AG08395 (cell line): ENCODE data around the gene TRIM24.

ENCODE experiments used
- DNase-seq: peaks from one replicate; pipeline ENCODE4 v3.0.0; 2012; ENCODE audit warnings: mixed read lengths, low spot score

Gene TRIM24

GRCh38 chr7:138538997-138539644 is 79.1 kb downstream of the TRIM24 start:
- DNase-seq: no peak

DNA sequence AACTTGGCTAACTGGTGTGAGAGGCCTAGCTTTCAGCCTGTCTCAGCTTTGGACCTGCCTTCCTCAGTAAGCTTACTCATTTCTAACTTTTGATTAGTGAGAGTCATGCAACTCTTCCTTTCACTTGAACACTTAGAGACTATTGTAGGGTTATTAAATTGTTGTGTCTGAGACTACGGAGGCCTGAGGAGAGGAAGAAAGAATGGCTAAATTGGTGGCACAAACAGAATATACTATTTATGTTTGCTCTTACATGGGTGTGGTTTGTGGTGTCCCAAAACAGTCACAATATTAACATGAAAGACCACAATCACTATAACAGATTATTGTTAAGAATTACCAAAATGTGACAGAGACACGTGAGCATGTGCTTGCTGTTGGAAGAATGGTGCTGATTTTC is 82.1 kb downstream of the TRIM24 start:
- DNase-seq: no peak

DNA sequence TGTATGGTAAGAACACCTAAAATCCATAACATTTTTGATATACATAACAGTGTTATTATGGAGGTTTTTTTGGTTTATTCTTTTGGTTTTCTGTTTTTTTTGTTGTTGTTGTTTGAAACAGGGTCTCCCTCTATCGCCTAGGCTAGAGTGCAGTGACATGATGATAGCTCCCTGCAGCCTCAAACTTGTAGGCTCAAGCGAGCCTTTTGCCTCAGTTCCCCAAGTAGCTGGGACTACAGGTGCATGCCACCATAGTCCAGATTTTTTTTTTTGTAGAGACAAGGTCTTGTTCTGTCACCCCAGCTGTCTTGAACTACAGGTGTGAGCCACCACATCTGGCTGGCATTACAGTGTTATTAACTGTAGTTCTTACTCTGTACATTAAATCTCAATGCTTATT is 83.7 kb downstream of the TRIM24 start:
- no peak for DNase-seq

DNA sequence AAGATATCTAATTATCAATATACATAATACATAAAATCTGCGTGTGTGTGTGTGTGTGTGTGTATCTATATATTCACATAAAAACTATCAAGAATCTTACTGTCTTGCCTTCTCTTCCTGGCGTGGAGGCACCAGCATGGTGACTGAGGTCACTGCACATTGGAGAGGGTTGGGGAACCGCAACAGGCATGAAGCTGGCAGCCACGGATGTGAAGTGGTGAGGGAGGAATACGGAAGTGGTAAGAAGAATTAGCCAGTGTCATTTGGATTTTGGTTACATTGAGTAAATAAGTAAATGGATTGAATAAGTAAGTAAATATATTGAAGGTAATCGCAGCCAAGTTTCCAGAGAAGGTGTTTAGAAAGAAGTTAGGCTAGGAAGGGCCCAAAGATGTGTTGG is 85.1 kb downstream of the TRIM24 start:
- no peak for DNase-seq

- DNase-seq: no peak
Observed at GRCh38 chr7:138546064-138546619, 86.1 kb downstream of the TRIM24 start.

GRCh38 chr7:138546829-138547228 is 86.8 kb downstream of the TRIM24 start:
- no peak for DNase-seq

- no peak for DNase-seq
Observed at GRCh38 chr7:138549082-138549481, 89.0 kb downstream of the TRIM24 start.

DNA sequence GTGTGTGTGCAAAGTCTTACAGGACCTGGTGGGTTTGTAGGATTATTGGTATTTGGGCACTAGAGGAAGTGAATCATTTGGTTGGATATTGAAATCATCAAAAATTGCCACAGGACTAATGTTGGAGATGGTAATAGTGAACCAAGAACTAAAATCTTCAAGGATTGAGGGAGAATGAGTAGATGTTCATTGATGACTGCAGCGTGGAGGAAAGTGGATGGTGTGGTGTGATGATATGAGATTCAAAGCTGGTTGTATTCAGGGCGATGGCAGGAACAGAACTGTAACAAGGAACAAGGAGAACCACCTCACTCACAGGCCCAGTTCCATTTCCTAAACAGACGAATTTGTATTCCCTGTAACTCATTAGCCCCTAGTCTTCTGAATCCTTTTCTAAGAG is 90.3 kb downstream of the TRIM24 start:
- no peak for DNase-seq

DNA sequence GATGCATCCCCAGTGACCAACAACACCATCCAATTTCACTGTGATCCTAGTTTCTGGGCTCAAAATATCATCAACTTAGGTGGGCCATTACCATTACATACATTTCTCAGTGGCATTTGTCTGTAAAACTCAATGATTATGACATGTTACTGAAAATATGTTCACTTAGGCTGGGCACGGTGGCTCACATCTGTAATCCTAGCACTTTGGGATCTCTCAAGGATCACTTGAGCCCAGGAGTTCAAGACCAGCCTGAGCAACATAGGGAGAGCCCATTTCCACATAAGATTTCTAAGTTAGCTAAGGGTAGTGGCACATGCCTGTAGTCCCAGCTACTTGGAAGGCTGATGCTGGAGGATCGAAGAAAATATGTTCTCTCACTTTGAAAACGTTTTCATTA is 91.0 kb downstream of the TRIM24 start:
- DNase-seq: no peak

DNA sequence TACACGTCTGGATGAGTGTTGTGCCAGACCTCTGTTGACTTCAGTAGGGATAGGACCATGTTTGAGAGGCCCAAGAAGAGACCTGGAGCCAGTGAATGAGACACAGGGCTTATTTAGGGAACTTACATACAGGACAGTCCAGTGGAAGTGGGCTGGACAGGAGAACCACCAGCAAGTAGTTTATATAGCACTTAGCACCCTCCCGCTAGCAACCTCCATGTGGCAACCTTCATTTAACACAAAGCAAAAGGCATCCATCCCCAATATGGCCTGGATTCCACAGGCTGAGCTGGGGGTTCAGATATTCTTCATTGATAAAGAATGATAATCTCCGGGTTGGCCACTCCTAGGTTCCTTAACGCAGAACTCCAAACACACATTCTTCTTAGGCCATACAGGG is 93.7 kb downstream of the TRIM24 start:
- no peak for DNase-seq

GRCh38 chr7:138554674-138555073 is 94.6 kb downstream of the TRIM24 start:
- DNase-seq: no peak

DNA sequence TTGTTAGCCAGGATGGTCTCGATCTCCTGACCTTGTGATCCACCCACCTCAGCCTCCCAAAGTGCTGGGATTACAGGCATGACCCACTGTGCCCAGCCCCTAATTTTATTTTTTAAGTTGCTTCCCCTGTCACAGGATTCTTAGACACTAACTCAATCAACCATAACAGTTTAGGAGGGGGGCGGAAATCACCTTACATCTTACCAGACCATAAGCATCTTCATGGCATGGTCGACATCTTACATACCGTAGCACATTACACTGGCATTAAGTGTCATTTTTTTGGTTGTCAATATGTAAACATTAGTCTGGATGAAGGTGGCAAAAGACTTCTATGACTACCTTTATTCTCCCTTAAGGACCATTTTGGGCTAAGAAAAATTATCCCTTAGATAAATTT is 95.6 kb downstream of the TRIM24 start:
- no peak for DNase-seq

DNA sequence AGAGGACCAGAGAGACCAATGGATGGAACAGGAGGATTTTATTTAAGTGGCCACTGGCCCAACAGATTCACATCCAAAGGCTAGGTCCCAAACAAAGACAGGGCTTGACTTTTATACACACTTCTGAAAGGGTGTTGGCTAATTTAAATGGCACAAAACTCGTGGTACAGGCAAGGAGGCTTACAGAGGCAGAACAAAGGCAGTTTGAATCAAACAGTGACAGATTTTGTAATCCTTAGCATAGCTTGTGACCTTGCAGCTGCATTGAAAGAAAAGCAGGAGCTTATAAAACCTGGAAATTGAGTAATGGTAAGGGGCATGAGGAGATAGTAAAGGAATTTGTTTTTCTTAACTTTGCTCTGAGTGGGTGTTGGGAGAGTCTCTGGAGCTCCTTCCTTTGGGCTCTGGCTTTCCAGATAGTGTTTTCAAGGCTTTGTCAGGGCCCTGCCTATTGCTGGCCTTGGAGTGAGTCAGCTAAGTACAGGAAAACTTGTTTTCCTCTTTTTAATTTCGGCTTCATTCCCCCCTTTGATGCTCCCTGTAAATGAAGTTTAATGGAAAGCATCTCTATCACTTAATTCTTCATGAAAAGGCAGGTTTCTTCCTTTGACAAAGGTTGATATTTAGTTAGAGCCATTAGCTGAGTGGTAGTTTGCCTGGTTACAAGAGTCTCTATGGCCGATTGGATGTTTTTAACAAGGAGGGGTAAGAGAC is 96.9 kb downstream of the TRIM24 start:
- no peak for DNase-seq

- no peak for DNase-seq
Observed at GRCh38 chr7:138559448-138559847, 99.4 kb downstream of the TRIM24 start.

- DNase-seq: no peak
Observed at GRCh38 chr7:138563808-138564207, 103.7 kb downstream of the TRIM24 start.

- DNase-seq: no peak
Observed at GRCh38 chr7:138564365-138564764, 104.3 kb downstream of the TRIM24 start.

DNA sequence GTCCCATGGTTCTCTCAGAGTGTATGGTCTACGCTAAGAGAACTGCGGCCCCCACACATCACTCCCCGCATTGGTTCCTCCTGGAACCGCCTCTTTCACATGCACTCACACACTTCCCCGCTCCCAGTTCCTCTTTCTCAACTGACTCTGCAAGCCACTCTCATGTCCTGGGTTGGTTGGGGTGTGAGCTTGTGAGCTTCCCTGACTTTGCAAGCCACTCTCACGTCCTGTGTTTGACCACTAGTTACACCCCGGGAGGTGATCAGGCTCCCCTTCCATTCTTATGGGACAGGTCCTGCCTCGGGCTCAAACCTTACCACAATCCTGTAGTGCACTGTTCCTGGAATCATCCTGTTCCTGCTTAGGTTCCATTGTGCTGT is 105.0 kb downstream of the TRIM24 start:
- DNase-seq: no peak

GRCh38 chr7:138565451-138566114 is 105.5 kb downstream of the TRIM24 start:
- no peak for DNase-seq

DNA sequence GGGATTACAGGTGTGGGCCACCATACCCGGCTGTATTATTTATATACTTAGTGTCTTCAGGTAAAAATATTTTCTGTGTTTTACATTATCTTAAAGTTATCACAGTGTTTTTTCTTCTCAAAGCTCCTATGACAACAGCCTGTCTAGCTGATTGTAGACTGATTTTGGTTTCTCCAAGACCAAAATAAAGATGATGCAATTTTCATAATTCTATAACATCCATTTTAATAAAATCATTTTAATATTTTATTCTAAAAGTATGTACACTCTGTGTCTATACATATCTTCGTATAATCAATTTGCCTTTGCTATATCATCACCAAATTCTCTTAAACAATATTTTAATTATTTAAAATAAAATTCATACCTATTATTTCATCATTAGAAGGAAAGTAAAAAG is 108.6 kb downstream of the TRIM24 start:
- no peak for DNase-seq

DNA sequence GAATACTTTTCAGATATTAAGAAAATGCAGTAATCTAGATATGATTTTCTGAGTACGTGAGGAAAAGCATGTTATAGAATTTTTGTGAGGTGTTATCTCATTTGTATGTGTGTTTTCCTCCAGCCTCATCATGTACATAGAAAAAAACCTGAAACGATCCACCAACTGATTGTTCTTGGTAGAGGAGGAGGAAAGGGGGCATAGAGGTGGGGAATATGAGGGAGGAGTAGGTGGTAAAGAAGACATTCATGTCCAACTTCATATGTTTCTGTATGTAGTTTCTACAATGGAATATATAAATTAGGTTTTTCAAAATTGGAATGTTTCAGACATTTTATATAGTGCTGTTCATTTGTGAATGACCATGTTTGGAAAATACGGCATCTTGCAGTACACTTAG is 109.4 kb downstream of the TRIM24 start:
- DNase-seq: no peak

DNA sequence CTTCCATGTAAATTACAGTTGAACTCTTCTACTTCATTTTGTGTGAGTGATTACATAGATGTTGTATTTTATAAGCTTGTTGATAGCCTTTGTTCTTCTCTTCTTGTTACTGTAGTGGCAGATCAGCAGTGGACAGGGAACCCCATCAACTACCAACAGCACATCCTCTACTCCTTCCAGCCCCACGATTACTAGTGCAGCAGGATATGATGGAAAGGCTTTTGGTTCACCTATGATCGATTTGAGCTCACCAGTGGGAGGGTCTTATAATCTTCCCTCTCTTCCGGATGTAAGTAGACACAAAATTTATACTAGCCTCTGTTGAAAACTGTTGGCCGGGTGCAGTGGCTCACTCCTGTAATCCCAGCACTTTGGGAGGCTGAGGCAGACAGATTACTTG is 110.7 kb downstream of the TRIM24 start:
- no peak for DNase-seq

DNA sequence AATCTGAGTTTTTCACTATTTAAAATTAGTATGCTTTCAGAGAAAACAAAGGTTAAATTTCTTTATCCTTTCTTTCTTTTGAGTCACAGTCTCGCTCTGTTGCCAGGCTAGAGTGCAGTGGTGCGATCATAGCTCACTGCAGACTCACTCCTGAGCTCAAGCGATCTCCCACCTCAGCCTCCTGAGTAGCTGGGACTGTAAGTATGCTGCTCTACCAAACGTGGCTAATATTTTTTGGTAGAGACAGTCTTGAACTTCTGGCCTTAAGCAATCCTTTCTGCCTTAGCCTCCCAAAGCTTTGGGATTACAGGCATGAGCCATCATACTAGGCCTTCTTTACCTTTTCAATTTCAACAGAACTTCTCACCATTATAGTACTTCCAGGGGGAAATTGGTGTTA is 113.7 kb downstream of the TRIM24 start:
- no peak for DNase-seq

- DNase-seq: no peak
Observed at GRCh38 chr7:138575897-138576428, 115.9 kb downstream of the TRIM24 start.
